ENCODE data around the gene SIN3A.
"Not testable (repeated sequence)": the region's sequence is repeated elsewhere in the genome, so short reads cannot be mapped to it uniquely, and the experiment has no call there.

DNA sequence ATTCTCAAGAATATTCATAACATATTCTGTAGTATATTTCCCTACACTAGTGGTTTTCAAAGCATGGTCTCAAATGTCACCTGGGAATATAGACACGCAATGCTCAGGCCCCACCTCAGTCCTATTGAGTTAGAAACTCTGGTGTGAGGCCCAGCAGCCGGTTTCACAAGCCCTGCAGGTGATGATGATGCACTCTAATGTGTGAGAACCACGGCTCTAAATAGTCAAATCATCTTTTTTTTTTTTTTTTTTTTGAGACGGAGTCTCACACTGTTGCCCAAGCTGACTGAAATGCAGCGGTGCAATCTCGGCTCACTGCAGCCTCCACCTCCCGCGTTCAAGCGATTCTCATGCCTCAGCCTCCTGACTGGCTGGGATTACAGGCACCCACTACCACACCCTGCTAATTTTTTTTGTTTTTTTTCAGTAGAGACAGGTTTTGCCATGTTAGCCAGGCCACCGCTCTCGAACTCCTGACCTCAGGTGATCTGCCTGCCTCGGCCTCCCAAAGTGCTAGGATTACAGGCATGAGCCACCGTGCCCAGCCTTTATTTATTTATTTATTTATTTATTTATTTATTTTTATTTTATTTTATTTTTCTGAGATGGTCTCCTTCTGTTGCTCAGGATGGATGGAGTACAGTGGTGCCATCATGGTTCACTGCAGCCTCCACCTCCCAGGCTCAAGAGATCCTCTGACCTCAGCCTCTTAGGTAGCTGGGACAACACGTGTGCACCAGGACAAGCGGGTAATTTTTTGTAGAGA lies 117.7 kb downstream of the SIN3A start:
- TF ChIP-seq, protein P1, sequence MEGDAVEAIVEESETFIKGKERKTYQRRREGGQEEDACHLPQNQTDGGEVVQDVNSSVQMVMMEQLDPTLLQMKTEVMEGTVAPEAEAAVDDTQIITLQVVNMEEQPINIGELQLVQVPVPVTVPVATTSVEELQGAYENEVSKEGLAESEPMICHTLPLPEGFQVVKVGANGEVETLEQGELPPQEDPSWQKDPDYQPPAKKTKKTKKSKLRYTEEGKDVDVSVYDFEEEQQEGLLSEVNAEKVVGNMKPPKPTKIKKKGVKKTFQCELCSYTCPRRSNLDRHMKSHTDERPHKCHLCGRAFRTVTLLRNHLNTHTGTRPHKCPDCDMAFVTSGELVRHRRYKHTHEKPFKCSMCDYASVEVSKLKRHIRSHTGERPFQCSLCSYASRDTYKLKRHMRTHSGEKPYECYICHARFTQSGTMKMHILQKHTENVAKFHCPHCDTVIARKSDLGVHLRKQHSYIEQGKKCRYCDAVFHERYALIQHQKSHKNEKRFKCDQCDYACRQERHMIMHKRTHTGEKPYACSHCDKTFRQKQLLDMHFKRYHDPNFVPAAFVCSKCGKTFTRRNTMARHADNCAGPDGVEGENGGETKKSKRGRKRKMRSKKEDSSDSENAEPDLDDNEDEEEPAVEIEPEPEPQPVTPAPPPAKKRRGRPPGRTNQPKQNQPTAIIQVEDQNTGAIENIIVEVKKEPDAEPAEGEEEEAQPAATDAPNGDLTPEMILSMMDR (conservative IDR thresholded peaks at IDR 0.05; ENCODE audit: low read depth, low read length) = not testable (repeated sequence)
- TF ChIP-seq EZH2 (IDR thresholded peaks at IDR 0.05; ENCODE audit: borderline replicate concordance, low read depth, low read length, poor library complexity, severe bottlenecking) = not testable (repeated sequence)
